Urinary bladder (tissue), 4 donors: ENCODE results near the gene POC1B. TPM values are rescaled to one million over a fixed set of nuclear protein-coding genes. Genes with fewer than 3 reads are reported as not detected.
A peak's percentile ranks its signal among the peaks of the same experiment; 100 is the strongest.

Source experiments
- DNase-seq: peaks from one replicate; pipeline ENCODE4 v3.0.0-alpha.2; 2015; ENCODE audit errors: extremely low spot score
- H3K27ac ChIP-seq: one replicate; pipeline ENCODE4 v1.5.1; 2013; ENCODE audit warnings: low read depth, mild to moderate bottlenecking, moderate library complexity
- H3K36me3 ChIP-seq: one replicate; pipeline ENCODE4 v1.6.1; 2013; ENCODE audit warnings: mild to moderate bottlenecking, moderate library complexity; ENCODE audit not compliant: insufficient read depth
- H3K4me1 ChIP-seq: one replicate; pipeline ENCODE4 v1.6.1; 2013; ENCODE audit warnings: mild to moderate bottlenecking, moderate library complexity; ENCODE audit not compliant: insufficient read depth
- H3K4me3 ChIP-seq: one replicate; pipeline ENCODE4 v1.5.1; 2013; ENCODE audit warnings: low read depth, low read length
- WGBS: extraction: QIAGEN DNeasy Blood & Tissue Kit; methylation state at CpG from one replicate; pipeline ENCODE4 v1.1.7; 2013; 5-methylcytosine and 5-hydroxymethylcytosine counted together
- polyA plus RNA-seq: library from polyadenylated mRNA; stranded (reverse); fragments of 200-250 nt; gene quantifications from one replicate; pipeline ENCODE4 v1.2.3, GENCODE V29; 2013
- total RNA-seq: library from RNA; depleted of rRNA; stranded (reverse); fragments of >200 nt; gene quantifications from one replicate; pipeline ENCODE4 v1.2.3, GENCODE V29; 2014
- donor health status: healthy with polysubstance abuse.
- donor health status: healthy.

POC1B gene
- total and polyA plus RNA-seq, 2 donors = 10.5 to 41.1 TPM

DNA sequence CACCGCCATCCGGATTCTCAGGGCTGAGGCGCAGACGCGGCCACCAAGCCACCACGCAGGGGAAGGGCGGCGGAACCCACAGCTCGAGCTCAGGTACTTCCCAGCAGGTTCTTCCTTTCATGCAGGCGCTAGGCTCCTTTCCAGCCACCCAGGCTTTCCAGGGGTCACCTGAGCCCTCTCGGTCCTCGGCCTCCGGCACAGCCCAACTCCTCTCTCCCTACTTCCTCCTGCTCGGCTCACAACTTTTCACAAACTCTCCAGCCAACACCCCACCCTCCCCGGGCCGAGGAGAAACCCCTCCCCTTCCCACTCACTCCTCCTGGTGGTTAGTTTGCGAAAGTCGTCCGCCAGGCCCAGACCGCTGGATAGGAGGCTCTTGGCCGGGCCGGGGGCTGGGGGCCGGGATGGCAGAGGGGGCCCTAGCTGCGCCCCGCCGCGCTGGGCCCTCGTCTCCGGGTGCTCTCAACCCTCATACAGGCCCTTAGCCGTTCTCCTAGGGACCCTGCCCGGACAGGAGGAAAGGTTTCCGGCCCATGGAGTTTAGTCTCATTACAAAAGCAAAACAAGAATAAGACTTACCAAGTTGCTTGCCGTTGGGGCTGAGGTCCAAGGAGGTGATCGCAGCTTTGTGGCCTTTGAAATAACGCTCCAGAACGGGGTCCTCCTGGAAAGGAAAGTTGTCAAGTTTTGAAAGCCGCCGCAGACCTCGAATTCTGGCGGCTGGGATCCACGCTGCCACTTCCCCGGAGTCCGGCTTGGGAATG lies 1.1 kb downstream of the POC1B start, which contains the start of gene GALNT4:
Gene GALNT4 (minus strand): TSS at position 256 of the 764 bp plus-strand sequence. CDS start 247 bp downstream, at position 9.
- Histone ChIP-seq H3K4me3 (peak within 1 kb of the TSS; percentile 92), H3K36me3 (no peaks in the 10 kb centered on the region), H3K27ac (peak within 1 kb of the TSS; percentile 93), H3K4me1 (peaks cover 1% of the 10 kb centered on the region)
- peak; percentile 84 for DNase-seq
- WGBS = under 1% methylated on average over 43 of the region's 43 CpGs

DNA sequence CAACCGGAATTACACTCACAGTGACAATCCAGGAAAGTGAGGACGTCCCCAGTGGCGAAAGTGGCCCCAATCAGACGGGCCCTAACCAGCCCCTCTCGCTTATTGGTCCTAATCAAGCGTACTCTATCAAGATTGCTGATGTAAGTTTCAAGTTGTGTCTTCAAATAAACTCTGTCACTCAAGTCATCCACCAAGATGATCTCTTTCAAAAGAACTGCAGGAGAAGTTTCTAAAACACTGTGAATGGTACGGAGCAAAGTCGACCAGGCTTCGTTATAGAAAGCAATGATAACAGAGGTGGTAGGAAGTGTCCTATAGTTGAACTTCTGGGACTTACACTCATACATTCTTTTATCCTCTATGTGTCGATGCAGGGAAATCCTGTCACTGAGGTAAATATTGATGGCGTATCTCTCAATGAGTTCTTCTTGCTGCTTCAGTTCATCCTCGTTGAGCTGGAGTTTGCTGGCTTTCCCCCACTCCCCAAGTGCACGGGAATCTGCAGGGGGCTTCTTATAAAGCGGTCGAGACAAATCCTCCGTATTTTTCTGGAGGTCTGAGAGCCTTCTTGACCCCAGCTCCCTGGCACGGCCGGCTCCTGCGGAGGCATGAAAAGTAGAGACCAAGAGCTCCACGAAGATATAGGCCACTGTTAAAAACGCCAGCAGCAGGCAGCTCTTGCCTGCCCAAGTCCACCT lies 1.9 kb downstream of the POC1B start:
- peak overlapping the region; percentile 92 for H3K4me3 ChIP-seq
- H3K36me3 ChIP-seq = no peaks in the 10 kb centered on the region
- peaks cover 1% of the 10 kb centered on the region for H3K4me1 ChIP-seq
- 24% methylated on average over 21 of the region's 21 CpGs for WGBS
- DNase-seq = no peak
- H3K27ac ChIP-seq = peak overlapping the region; percentile 77

DNA sequence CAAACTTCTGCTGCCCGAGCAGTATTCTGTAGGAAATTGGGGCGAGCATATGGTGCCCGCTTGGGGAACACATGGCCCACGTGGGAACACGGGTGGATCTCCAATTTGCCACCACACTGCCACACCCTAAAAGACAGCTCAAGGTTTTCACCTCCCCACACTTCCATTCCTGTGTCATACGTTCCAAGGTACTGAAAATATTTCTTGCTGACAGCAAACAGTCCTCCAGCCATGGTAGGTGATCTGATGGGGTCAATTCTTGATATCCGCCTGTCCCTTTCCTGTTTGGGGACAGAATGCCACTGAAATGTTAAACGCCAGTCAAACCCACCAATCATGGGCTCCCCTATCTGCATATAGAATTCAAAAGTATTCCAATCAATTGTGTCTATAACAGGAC lies 2.5 kb downstream of the POC1B start:
- no peak for DNase-seq
- peaks cover 1% of the 10 kb centered on the region for H3K4me1 ChIP-seq
- no peak overlapping the region for H3K4me3 ChIP-seq
- H3K36me3 ChIP-seq = no peaks in the 10 kb centered on the region
- H3K27ac ChIP-seq = no peak overlapping the region
- WGBS = 87% methylated on average over 8 of the region's 8 CpGs

DNA sequence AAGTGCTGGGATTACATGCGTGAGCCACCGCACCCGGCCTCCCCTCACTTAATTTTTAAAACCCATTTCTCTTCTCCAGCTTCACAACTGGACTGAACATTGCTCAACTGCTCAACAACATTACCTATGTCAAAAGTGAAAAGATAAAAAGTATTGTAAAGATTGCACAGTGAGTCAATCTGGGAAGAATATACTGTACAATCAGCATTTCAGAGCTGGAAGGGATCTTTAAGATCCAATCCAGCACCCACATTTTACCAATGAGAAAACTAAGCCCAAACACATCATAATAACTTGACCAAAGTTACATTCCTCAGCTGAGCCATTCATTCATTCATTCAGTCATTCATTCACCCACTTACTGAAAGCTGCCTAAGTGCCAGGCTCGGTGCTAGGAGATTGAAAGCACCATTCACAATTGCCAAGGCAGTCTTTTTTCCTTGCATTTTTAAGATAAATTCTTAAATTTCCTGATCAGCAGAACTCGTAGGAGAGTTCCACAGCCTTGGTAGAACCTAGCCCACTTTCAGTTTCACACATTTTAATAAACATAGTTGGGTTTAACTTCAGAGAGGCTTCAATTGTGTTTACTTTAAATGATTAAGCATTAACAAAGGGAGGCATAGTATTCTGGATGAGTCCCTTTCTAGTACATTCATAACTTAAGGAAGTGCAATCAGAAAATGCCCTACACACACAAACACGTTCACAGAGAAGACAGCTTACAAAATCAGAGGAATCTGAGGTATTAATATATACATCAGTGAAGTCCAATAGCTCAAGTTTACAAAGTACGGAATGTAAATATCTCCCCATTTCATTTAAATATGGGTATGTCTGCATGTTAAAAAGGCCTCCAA lies 4.3 kb downstream of the POC1B start:
- H3K27ac ChIP-seq = no peak overlapping the region
- peaks cover 1% of the 10 kb centered on the region for H3K4me1 ChIP-seq
- H3K36me3 ChIP-seq = no peaks in the 10 kb centered on the region
- 77% methylated on average over 7 of the region's 7 CpGs for WGBS
- no peak overlapping the region for H3K4me3 ChIP-seq
- DNase-seq = no peak

DNA sequence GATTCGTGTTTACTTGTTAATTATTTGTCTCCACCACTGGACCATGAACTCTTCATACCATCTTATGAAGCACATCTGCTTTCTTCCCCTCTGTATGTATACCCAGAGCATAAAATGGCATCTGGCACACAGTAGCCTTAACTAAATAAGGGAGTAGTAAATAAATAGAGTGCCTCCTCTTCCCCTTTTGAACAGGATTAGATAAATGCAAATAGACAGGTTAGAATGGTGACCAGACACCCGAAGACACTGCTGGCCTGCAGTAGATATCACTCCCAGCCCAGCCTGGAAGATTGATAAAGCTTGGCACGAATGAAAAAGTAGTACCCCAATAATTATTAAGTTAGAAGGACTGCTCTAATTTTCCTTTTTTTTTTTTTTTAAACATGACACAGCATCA lies 8.1 kb downstream of the POC1B start:
- no peak overlapping the region for H3K27ac ChIP-seq
- no peaks in the 10 kb centered on the region for H3K36me3 ChIP-seq
- 79% methylated on average over 3 of the region's 3 CpGs for WGBS
- no peak overlapping the region for H3K4me3 ChIP-seq
- DNase-seq = no peak
- no peaks in the 10 kb centered on the region for H3K4me1 ChIP-seq

DNA sequence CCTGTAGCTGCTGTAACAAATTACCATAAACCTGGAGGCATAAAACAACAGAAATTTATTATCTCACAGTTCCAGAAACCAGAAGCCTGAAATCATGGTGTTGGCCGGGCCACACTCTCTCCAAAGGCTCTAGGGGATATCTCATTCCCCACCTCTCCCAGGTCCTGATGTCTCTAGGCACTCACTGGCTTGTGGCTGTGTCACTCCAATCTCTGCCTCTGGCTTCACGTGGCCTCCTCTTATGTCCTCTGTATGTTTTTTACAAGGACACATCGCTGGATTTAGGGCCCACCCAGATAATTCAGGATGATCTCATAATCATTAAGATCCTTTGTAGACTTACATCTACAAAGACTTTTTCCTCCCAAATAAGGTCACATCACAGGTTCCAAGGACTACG lies 9.2 kb downstream of the POC1B start:
- 84% methylated on average over 4 of the region's 4 CpGs for WGBS
- no peak for DNase-seq
- H3K36me3 ChIP-seq = no peaks in the 10 kb centered on the region
- H3K4me1 ChIP-seq = no peaks in the 10 kb centered on the region
- H3K27ac ChIP-seq = no peak overlapping the region
- no peak overlapping the region for H3K4me3 ChIP-seq

DNA sequence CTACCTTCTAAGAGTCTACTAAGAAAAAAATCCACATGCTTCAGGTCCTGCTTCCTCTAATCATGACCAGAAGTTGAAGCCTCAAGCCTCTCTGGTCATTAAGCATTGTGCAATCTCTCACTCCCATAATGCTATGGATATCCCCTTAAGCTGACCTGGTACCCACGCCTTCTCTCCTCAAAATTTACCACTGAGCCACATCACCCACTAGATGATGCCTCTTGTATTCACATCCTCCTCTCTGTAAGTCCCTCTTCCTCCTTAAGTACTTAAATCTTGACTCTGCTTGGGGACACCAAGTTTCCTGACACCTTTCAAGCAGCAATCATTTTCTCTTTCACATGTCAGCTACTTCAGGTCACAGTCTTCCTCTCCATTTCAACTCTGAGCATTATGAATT lies 11.1 kb downstream of the POC1B start:
- DNase-seq = no peak
- WGBS = 93% methylated on average over 1 of the region's 1 CpG
- no peaks in the 10 kb centered on the region for H3K36me3 ChIP-seq

DNA sequence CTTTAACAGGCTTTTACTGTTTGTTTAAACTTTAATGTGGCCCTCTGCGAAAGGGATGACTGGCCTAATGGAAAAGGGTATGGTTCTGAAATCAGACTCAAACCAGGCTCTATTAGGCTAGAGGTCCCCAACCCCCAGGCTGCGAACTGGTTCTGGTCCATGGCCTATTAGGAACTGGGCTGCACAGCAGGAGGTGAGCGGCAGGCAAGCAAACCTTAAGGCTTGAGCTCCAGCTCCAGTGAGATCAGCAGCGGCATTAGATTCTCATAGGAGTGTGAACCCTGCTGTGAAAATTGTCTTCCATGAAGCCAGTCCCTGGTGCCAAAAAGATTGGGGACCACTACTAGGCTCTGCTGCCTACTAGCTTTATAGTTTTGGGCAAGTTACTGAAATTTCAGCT lies 12.3 kb downstream of the POC1B start:
- DNase-seq = no peak
- no peak overlapping the region for H3K4me3 ChIP-seq
- H3K27ac ChIP-seq = no peak overlapping the region
- H3K4me1 ChIP-seq = no peaks in the 10 kb centered on the region
- 92% methylated on average over 4 of the region's 4 CpGs for WGBS
- no peaks in the 10 kb centered on the region for H3K36me3 ChIP-seq

More for the DNA sequence above, 11.1 kb downstream of the POC1B start:
- Histone ChIP-seq H3K4me3 (no peak overlapping the region), H3K27ac (no peak overlapping the region), H3K4me1 (no peaks in the 10 kb centered on the region)

DNA sequence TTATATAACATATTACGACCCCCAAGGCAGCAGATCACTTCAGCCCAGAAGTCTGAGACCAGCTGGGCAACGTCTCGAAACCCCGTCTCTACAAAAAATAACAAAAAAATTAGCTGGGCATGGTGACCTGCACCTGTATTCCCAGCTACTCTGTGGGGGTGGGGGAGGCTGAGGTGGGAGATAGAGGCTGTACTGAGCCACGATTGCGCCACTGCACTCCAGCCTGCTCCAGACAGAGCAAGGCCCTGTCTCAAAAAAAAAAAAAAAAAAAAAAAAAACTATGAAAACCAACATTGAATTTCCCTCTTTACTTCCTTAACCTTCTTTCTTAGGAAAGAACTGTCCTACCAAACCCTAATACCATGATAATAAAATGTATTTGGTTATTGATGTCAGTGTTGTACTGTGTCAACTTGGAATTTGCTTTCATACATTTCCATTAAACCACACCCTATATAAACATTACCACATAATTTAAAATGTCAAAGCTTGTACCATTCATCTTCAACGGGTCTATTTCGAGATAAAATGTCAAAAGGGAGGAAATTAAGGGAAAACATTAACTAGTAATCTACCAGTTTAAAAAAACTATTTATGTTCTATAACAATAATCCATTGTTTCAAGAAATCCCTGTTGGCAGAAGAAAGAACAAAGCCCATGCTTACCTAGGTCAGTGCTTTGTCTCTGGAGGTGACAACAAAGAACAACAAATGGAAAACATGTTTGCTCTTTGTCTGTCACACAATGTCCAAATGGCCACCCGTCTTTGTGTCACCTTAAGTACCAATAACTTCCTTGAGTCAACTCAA lies 18.6 kb downstream of the POC1B start:
- no peak overlapping the region for H3K4me3 ChIP-seq
- H3K4me1 ChIP-seq = no peaks in the 10 kb centered on the region
- no peak overlapping the region for H3K27ac ChIP-seq
- 78% methylated on average over 9 of the region's 9 CpGs for WGBS
- H3K36me3 ChIP-seq = no peaks in the 10 kb centered on the region
- DNase-seq = no peak

DNA sequence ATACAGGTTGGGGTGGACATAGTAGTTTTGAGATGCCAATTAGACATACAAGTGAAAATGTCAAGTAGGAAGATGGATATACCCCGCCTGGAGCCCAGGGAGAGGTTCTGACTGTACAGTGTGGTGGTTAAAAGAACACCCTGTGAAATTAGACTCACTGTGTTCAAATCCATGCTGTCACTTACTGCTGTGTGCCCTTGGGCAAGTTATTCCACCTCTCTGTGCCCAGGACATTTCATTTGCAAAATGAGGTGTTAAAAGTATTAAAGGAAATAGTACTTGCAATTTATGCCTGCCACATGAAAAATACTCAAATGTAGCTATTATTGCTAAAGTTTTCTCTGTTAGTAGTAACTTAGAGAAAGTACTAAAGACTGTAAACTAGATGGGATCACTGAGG lies 19.8 kb downstream of the POC1B start:
- Histone ChIP-seq H3K4me3 (no peak overlapping the region), H3K4me1 (no peaks in the 10 kb centered on the region), H3K36me3 (no peaks in the 10 kb centered on the region), H3K27ac (no peak overlapping the region)
- no peak for DNase-seq
- WGBS = 52% methylated on average over 1 of the region's 1 CpG

DNA sequence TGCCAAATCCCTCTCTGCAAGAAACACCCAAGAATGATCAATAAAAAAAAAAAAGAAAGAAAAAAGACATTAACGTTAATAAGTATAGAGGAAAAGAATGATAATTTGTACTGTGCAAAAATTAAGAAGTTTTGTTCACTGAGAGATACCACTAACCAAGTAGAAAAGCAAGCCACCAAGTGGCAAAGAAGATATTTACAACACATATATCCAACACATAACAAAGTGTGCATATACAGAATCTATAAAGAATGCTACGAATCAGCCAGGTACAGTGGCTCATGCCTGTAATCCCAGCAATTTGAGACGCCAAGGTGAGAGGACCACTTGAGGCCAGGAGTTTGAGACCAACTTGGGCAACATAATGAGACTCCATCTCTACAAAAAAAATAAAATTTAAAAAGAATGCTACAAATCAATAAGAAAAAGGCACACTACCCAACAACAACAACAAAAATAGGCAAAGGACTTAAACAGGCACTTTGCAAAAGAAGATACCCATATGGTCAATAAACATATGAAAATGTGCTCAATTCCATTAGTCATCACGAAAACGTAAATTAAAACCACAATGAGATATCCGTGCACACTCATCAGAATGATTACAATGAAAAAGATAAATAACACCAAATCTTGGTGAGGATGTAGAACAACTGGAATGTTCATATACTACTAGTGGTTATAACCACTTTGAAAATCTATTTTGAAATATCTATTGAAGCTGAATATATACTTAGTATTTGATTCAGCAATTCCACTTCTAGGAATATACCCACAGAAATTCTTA lies 21.1 kb downstream of the POC1B start:
- no peak for DNase-seq
- Histone ChIP-seq H3K4me1 (no peaks in the 10 kb centered on the region), H3K4me3 (no peak overlapping the region), H3K27ac (no peak overlapping the region), H3K36me3 (no peaks in the 10 kb centered on the region)
- WGBS = 89% methylated on average over 6 of the region's 6 CpGs

DNA sequence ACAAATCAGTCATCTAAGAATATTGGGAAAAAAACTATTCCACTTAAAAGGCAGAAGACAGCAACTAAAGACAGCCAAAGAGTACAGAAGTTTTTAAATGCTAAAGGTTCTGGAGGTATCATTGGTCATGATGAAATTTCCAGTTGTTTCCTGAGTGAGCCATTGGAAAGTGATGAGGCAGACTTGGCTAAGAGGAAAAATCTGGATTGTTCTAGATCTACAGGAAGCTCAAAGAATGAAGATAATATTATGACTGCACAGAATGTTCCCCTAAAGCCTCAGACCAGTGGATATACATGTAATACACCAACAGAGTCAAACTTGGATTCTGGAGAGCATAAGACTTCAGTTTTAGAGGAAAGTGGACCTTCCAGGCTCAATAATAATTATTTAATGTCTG lies 24.1 kb downstream of the POC1B start:
- Histone ChIP-seq H3K4me1 (no peaks in the 10 kb centered on the region), H3K4me3 (no peak overlapping the region), H3K36me3 (no peaks in the 10 kb centered on the region), H3K27ac (no peak overlapping the region)
- DNase-seq = no peak
